CD4-positive, alpha-beta T cell treated with Interleukin-10 for 1 hour (primary cell): Measurements from ENCODE around the gene DPM1.

Experiments
- DNase-seq: peaks from one replicate; pipeline ENCODE4 v3.0.0-alpha.2; 2020

The DPM1 gene

DNA sequence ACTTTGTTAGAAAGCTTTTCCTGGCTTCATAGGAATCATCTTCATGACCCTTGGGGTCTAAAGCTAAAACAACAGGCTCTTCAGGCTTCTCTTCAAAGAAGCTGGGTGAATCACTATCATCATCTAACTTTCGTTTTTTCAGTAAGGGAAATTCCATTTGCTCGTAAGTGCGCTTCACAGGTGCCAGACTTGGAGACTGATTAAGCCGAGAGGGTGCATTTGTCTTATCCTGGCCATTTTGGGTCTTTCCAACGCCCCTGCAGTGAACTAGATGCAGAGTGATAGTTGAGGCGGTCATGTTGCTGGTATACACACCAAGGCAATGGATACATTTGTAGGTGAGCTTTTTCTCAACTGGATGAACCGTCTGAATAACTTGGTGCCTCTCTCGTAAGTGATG lies 65.9 kb downstream of the DPM1 start:
- no peak for DNase-seq

- no peak for DNase-seq
These were observed 67.2 kb downstream of the DPM1 start for GRCh38 chr20:50891138-50891537.

DNA sequence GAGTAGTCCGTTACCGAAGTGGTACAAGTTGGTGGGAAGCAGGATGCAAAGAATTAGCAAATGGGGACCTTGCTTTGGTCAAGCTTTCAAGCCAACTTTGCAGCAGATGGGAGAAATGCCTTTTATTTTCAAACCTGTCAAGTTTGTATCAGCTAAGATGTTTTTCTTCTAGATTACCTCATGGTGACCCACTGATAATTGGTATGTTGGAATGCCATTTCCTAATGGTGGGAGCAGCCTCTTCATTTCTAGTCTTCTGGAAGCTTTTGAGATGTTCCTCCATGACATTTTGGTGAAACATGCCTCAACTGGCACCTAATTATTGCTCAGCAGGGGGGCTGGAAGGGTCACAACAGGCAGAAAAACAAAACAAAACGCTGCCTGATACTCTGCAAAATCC lies 70.8 kb downstream of the DPM1 start:
- no peak for DNase-seq

GRCh38 chr20:50886184-50886790 lies 72.0 kb downstream of the DPM1 start:
- DNase-seq = no peak

DNA sequence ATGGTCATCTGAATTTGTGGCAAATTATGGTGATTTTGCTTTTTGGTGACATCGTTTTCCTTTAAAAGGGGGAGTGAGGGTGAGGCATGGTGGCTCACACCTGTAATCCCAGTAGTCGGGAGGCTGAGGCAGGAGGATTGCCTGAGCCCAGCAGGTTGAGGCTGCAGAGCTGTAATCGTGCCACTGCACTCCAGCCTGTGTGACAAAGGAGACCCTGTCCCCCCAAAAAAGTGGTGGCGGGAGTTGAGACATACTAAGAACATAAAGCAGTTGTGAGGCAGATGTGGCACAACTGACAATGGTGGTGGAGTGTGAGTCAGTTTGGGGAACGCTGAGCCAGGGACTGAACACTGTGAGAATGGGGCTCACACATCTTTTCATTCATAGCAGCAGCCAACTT lies 72.6 kb downstream of the DPM1 start:
- DNase-seq = no peak

GRCh38 chr20:50885068-50885467 lies 73.3 kb downstream of the DPM1 start:
- DNase-seq = no peak
